Right lobe of liver (tissue), 4 donors: ENCODE results near the gene POLE.

ENCODE experiments used
- POLR2A ChIP-seq: fragments of 450-650 bp; IDR thresholded peaks from one replicate; pipeline ENCODE4 v1.6.1; 2017; ENCODE audit warnings: antibody characterized with exemption, mild to moderate bottlenecking
- TF ChIP-seq, protein P1 (sequence below), 4 donors: fragments of 200-600 bp in 3 of 4; fragments of 450-650 bp in 1 of 4; IDR thresholded peaks; one replicate each; pipeline versions ENCODE4 v1.5.1 to v1.8.0; 2016 to 2022; ENCODE audit warnings: antibody characterized with exemption in 4 of 4, mild to moderate bottlenecking in 2 of 4
- donor health status: DM: no; HTN: no; CAD: no.
- donor health status: DM: no; HTN: no; CAD: no.
- donor health status: DM: no; HTN: yes; CAD: no.

DNA sequence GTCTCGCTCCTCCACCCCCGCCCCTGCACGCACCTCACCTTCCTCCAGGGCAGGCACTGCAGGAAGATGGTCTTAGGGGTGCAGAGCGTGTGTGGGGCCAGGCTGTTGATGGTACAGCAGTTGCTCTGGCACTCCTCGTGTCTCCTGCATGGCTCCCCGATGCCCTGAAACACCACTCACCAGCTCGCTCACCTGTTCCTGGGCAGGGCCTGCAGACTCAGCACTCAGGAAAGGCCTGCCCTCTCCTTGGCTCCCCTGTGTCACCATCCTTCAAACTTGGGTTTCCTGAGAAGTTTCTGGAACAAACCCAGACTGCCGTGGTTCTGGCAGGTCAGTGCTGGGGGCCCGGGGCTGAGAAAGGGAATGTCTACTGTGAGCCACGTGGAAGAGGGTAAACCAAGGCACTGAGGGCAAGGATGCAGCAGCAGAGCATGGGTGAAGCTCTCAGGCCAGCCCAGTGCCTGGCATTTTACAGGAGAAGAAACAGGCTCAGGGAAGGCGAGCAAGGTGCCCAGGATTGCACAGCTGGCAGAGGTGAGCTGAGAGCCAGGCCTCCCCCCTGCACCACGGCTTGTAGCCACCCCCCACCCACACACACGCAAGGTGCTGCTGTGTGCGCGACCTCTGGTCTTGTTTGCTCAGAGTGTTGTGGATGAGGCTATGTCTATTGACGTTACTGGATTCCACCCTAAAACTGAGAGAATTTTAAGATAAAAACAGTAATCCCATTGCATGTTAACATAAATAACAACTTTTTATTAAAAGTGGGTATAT lies 82.3 kb downstream of the POLE start:
- TF ChIP-seq, protein P1, sequence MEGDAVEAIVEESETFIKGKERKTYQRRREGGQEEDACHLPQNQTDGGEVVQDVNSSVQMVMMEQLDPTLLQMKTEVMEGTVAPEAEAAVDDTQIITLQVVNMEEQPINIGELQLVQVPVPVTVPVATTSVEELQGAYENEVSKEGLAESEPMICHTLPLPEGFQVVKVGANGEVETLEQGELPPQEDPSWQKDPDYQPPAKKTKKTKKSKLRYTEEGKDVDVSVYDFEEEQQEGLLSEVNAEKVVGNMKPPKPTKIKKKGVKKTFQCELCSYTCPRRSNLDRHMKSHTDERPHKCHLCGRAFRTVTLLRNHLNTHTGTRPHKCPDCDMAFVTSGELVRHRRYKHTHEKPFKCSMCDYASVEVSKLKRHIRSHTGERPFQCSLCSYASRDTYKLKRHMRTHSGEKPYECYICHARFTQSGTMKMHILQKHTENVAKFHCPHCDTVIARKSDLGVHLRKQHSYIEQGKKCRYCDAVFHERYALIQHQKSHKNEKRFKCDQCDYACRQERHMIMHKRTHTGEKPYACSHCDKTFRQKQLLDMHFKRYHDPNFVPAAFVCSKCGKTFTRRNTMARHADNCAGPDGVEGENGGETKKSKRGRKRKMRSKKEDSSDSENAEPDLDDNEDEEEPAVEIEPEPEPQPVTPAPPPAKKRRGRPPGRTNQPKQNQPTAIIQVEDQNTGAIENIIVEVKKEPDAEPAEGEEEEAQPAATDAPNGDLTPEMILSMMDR (IDR thresholded peaks at IDR 0.05): no peak
- peak; percentile 56 for TF ChIP-seq POLR2A
